ENCODE measurements around the gene GAA. TPM values are rescaled to one million over a fixed set of nuclear protein-coding genes. Genes with fewer than 3 reads are reported as not detected.

The GAA gene
- total and polyA plus RNA-seq, 2 of the 13 experiments (the other 11 are each of a cell fraction or from before 2014, with no cell fraction given), result 21.6 to 36.4 TPM

GRCh38 chr17:80068301-80069222 is 32.8 kb upstream of the GAA start (continued):
- TF ChIP-seq U2AF1 (optimal IDR thresholded peaks at IDR 0.05; ENCODE audit: low read depth, low read length) (no peak), MEF2D (CRISPR knock-in tag; IDR thresholded peaks at IDR 0.05) (peak; percentile 42; the same call in 1 of the 2 replicates), ZNF605 (CRISPR knock-in tag; IDR thresholded peaks at IDR 0.05) (no peak), ZNF577 (CRISPR knock-in tag; IDR thresholded peaks at IDR 0.05; ENCODE audit: borderline replicate concordance, low read depth) (no peak), E2F2 (CRISPR knock-in tag; IDR thresholded peaks at IDR 0.05; ENCODE audit: borderline replicate concordance) (no peak), JARID2 (CRISPR knock-in tag; IDR thresholded peaks at IDR 0.05; ENCODE audit: insufficient replicate concordance) (no peak), MAFF (IDR thresholded peaks at IDR 0.05; ENCODE audit: low read depth, low read length) (no peak), NBN (conservative IDR thresholded peaks at IDR 0.05) (no peak), FOXJ3 (CRISPR knock-in tag; IDR thresholded peaks at IDR 0.05; ENCODE audit: borderline replicate concordance) (no peak), ZNF879 (CRISPR knock-in tag; IDR thresholded peaks at IDR 0.05) (no peak), BRF2 (CRISPR knock-in tag; IDR thresholded peaks at IDR 0.05) (no peak), ZBTB14 (CRISPR knock-in tag; IDR thresholded peaks at IDR 0.05) (no peak), ZNF468 (CRISPR knock-in tag; IDR thresholded peaks at IDR 0.05) (no peak), ZNF446 (CRISPR knock-in tag; IDR thresholded peaks at IDR 0.05) (no peak), FIP1L1 (IDR thresholded peaks at IDR 0.05; ENCODE audit: borderline replicate concordance, insufficient read depth, low read depth, low read length) (no peak), NAIF1 (CRISPR knock-in tag; IDR thresholded peaks at IDR 0.05; ENCODE audit: borderline replicate concordance) (no peak; the same call in 1 of the 2 replicates), ZBTB8A (CRISPR knock-in tag; IDR thresholded peaks at IDR 0.05; ENCODE audit: borderline replicate concordance, low read depth) (no peak), GLMP (CRISPR knock-in tag; IDR thresholded peaks at IDR 0.05; ENCODE audit: borderline replicate concordance) (no peak), RFX1 (IDR thresholded peaks at IDR 0.05) (no peak), EZH2 (conservative IDR thresholded peaks at IDR 0.05; ENCODE audit: low read depth, low read length) (no peak), ZNF12 (CRISPR knock-in tag; IDR thresholded peaks at IDR 0.05) (no peak), MYC (CRISPR knock-in tag; IDR thresholded peaks at IDR 0.05; ENCODE audit: borderline replicate concordance) (peak; percentile 52; the same call in 1 of the 2 replicates), HHEX (CRISPR knock-in tag; IDR thresholded peaks at IDR 0.05) (no peak), ZNF17 (CRISPR knock-in tag; IDR thresholded peaks at IDR 0.05) (no peak), ZNF367 (CRISPR knock-in tag; IDR thresholded peaks at IDR 0.05; ENCODE audit: borderline replicate concordance) (no peak), ZMYM4 (CRISPR knock-in tag; IDR thresholded peaks at IDR 0.05) (no peak)

Data from HepG2 (cell line).